GM12801 (cell line): Measurements from ENCODE around the gene CCDC39.

Source experiments
- CTCF ChIP-seq: IDR thresholded peaks from one replicate; pipeline ENCODE4 v1.5.1; 2011; ENCODE audit warnings: control low read depth; ENCODE audit not compliant: insufficient read length; ENCODE audit errors: extremely low read depth

CCDC39 gene

GRCh38 chr3:180600473-180600872 is 78.8 kb downstream of the CCDC39 start:
- no peak for TF ChIP-seq CTCF

GRCh38 chr3:180595559-180595935 is 83.7 kb downstream of the CCDC39 start:
- no peak for TF ChIP-seq CTCF

GRCh38 chr3:180594631-180595558 is 84.4 kb downstream of the CCDC39 start:
- TF ChIP-seq CTCF, result no peak

- TF ChIP-seq CTCF, result no peak
Observed at GRCh38 chr3:180590396-180590795, 88.9 kb downstream of the CCDC39 start.

- TF ChIP-seq CTCF, result no peak
Observed at GRCh38 chr3:180580934-180581333, 98.4 kb downstream of the CCDC39 start.

- no peak for TF ChIP-seq CTCF
Observed at GRCh38 chr3:180575571-180575970, 103.7 kb downstream of the CCDC39 start.

GRCh38 chr3:180571831-180572598 is 107.3 kb downstream of the CCDC39 start:
- TF ChIP-seq CTCF, result no peak
